ENCODE results near the gene DENND11. TPM values are rescaled to one million over a fixed set of nuclear protein-coding genes. Genes with fewer than 3 reads are reported as not detected.

Gene DENND11
- total RNA-seq, 1 donor from 2014 or later: 19.2 TPM

GRCh38 chr7:141675436-141676215 is 26.3 kb downstream of the DENND11 start:
- no peak for FAIRE-seq
- no peaks in the 10 kb centered on the region for H3K27me3 ChIP-seq (ENCODE audit: control insufficient read depth, insufficient read depth, low read length)
- no peak for DNase-seq (ENCODE audit: low read depth)
- no peak for TF ChIP-seq CTCF (IDR thresholded peaks at IDR 0.05; ENCODE audit: insufficient read depth, low read length, severe bottlenecking)
- no peak overlapping the region for H3K4me3 ChIP-seq (ENCODE audit: low read depth, low read length)
- peaks cover 5% of the 10 kb centered on the region for H3K36me3 ChIP-seq (ENCODE audit: control insufficient read depth, insufficient read depth, low read length)

- Histone ChIP-seq H3K27me3 (ENCODE audit: control insufficient read depth, insufficient read depth, low read length) (no peaks in the 10 kb centered on the region), H3K36me3 (ENCODE audit: control insufficient read depth, insufficient read depth, low read length) (peaks cover 5% of the 10 kb centered on the region), H3K4me3 (ENCODE audit: low read depth, low read length) (no peak overlapping the region)
- FAIRE-seq (no peak), DNase-seq (ENCODE audit: low read depth) (no peak)
- peak; percentile 38 for TF ChIP-seq CTCF (IDR thresholded peaks at IDR 0.05; ENCODE audit: insufficient read depth, low read length, severe bottlenecking)
Measured at GRCh38 chr7:141674702-141675101, 27.3 kb downstream of the DENND11 start.

DNA sequence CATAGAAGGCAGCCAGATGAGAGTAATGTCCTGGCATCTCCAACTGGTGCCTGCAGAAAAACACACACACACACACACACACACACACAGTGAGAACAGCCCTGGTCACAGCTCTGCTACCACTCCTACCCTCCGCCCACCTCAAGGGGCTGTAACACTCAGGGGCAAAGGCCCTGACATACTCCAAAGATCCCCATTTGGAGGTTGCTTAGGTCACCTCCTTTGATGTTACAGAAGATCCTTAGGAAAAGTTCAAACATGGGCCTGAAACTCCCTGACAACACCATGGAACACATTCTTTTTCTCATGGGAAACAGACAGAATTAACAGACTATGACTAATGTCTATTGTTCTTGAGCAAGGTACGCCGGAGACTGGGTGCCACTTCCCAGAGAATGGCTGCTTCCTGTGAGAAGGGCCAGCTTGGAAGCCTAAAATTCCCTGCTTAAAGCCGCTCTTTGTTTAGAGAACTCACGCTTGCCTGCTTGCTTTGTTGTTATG is 27.7 kb downstream of the DENND11 start:
- no peak for TF ChIP-seq CTCF (IDR thresholded peaks at IDR 0.05; ENCODE audit: insufficient read depth, low read length, severe bottlenecking)
- H3K27me3 ChIP-seq (ENCODE audit: control insufficient read depth, insufficient read depth, low read length): no peaks in the 10 kb centered on the region
- H3K4me3 ChIP-seq (ENCODE audit: low read depth, low read length): no peak overlapping the region
- DNase-seq (ENCODE audit: low read depth) (peak; percentile 86), FAIRE-seq (no peak)
- H3K36me3 ChIP-seq (ENCODE audit: control insufficient read depth, insufficient read depth, low read length): peaks cover 5% of the 10 kb centered on the region

GRCh38 chr7:141673346-141673745 is 28.6 kb downstream of the DENND11 start:
- H3K27me3 ChIP-seq (ENCODE audit: control insufficient read depth, insufficient read depth, low read length): no peaks in the 10 kb centered on the region
- TF ChIP-seq CTCF (IDR thresholded peaks at IDR 0.05; ENCODE audit: insufficient read depth, low read length, severe bottlenecking): no peak
- DNase-seq (ENCODE audit: low read depth) (no peak), FAIRE-seq (no peak)
- peaks cover 5% of the 10 kb centered on the region for H3K36me3 ChIP-seq (ENCODE audit: control insufficient read depth, insufficient read depth, low read length)
- H3K4me3 ChIP-seq (ENCODE audit: low read depth, low read length): no peak overlapping the region

DNA sequence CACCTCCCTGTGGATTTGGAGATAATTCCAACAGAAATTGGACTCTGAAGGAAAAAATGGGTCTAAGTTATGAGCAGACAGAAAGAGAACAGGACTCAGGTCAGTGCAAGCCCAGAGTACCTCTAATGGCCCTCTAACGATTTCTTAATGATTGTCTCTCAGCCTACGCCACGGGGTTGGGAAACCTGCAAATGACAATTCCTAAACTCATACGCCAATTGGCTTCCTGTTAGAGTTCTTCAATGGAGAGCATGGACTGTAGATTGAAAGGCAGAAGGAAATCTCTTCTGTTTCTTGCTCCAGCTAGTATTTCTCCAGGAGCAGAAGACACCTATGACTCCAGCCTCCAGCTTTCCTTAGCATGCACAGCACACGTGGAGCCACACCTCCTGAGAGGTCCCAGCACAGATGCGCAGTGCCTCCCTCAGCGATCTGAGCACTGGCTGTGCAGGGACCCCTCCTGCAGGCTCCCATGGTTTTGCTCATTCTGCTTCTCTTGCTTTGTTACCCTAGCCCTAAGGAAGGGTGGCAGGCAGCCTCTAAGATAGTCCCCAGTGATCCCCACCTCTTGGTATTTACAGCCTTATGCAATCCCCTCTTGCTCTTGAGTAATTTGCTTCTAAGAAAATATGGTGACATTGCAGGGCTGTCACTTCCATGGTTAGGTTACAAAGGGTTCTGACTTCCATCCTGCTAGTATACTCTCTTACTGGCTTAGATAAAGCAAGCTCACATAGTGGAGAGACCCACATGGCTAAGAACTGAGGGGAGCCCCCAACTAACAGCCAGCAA is 30.1 kb downstream of the DENND11 start:
- Histone ChIP-seq H3K27me3 (ENCODE audit: control insufficient read depth, insufficient read depth, low read length) (no peaks in the 10 kb centered on the region), H3K36me3 (ENCODE audit: control insufficient read depth, insufficient read depth, low read length) (peaks cover 5% of the 10 kb centered on the region), H3K4me3 (ENCODE audit: low read depth, low read length) (no peak overlapping the region)
- DNase-seq (ENCODE audit: low read depth) (no peak), FAIRE-seq (no peak)
- no peak for TF ChIP-seq CTCF (IDR thresholded peaks at IDR 0.05; ENCODE audit: insufficient read depth, low read length, severe bottlenecking)

All from bronchial epithelial cell (primary cell).